IMR-90 (cell line): ENCODE measurements around the gene ADAMTSL1. TPM values are rescaled to one million over a fixed set of nuclear protein-coding genes. Genes with fewer than 3 reads are reported as not detected.

ENCODE experiments used
- ATAC-seq: fragments of 200-7000 bp; cut with Tn5 transposase; 2 replicates; pipeline ENCODE4 v1.9.1; 2020; ENCODE audit warnings: low read depth, mild to moderate bottlenecking, moderate library complexity
- BruUV-seq: library from RNA; stranded (reverse); fragments of 400-500 nt; replicated peaks from 2 replicates; lab custom pipeline; 2021; lab: Mats Ljungman, UMichigan
- CTCF ChIA-PET: fragments of 300-600 bp; formaldehyde crosslinking; extraction: SDS; loops from one replicate; lab custom pipeline; 2021; ENCODE audit warnings: antibody characterized with exemption; lab: Yijun Ruan, JAX
- POLR2A ChIA-PET: fragments of 300-600 bp; sonication (Branson Sonifier 250); formaldehyde crosslinking; loops from one replicate; lab custom pipeline; 2022; ENCODE audit warnings: antibody characterized with exemption; ENCODE audit not compliant: unreplicated experiment; lab: Charles Lee
- DNase-seq: peaks from one replicate; pipeline ENCODE4 v3.0.0; 2013
- H2AFZ ChIP-seq: replicated peaks from 2 replicates; pipeline ENCODE3; 2013; ENCODE audit warnings: low read length, mild to moderate bottlenecking; ENCODE audit not compliant: poor library complexity
- H2AK5ac ChIP-seq: 2 replicates; pipeline ENCODE4 v1.6.1; 2013; ENCODE audit warnings: low read depth, low read length, inconsistent platforms
- H2AK9ac ChIP-seq: replicated peaks from 2 replicates; pipeline ENCODE3; 2013; ENCODE audit warnings: mild to moderate bottlenecking, low read depth, low read length, moderate library complexity; ENCODE audit not compliant: poor library complexity
- H2BK120ac ChIP-seq: 2 replicates; pipeline ENCODE4 v1.6.1; 2013; ENCODE audit warnings: low read depth, low read length, inconsistent platforms
- H2BK15ac ChIP-seq: 3 replicates; pipeline ENCODE4 v1.6.1; 2013; ENCODE audit warnings: low read depth, low read length, inconsistent platforms
- H2BK20ac ChIP-seq: 2 replicates; pipeline ENCODE4 v1.6.1; 2013; ENCODE audit warnings: low read depth, mild to moderate bottlenecking, inconsistent platforms, low read length, moderate library complexity
- H2BK5ac ChIP-seq: 2 replicates; pipeline ENCODE4 v1.6.1; 2013; ENCODE audit warnings: mild to moderate bottlenecking, low read depth, low read length, inconsistent platforms; ENCODE audit not compliant: poor library complexity, severe bottlenecking
- H3K14ac ChIP-seq: replicated peaks from 2 replicates; pipeline ENCODE4 v1.6.1; 2013; ENCODE audit warnings: low read depth, low read length, inconsistent platforms
- H3K18ac ChIP-seq: 2 replicates; pipeline ENCODE4 v1.6.1; 2013; ENCODE audit warnings: low read depth, low read length, control low read depth
- H3K23ac ChIP-seq: 2 replicates; pipeline ENCODE4 v1.6.1; 2013; ENCODE audit warnings: low read depth, low read length, inconsistent platforms
- H3K27ac ChIP-seq: 2 replicates; pipeline ENCODE4 v1.5.1; 2013; ENCODE audit warnings: mild to moderate bottlenecking, control low read depth, low read length; ENCODE audit not compliant: insufficient read depth
- H3K27me3 ChIP-seq: 2 replicates; pipeline ENCODE4 v1.6.1; 2013; ENCODE audit warnings: low read length; ENCODE audit not compliant: control insufficient read depth, insufficient read depth
- H3K36me3 ChIP-seq: 2 replicates; pipeline ENCODE4 v1.6.1; 2013; ENCODE audit warnings: low read length, mixed read lengths; ENCODE audit not compliant: control insufficient read depth, insufficient read depth
- H3K4ac ChIP-seq: 2 replicates; pipeline ENCODE4 v1.6.1; 2013; ENCODE audit warnings: low read depth, low read length, inconsistent platforms
- H3K4me1 ChIP-seq: 2 replicates; pipeline ENCODE4 v1.6.1; 2013; ENCODE audit warnings: low read length, mixed read lengths; ENCODE audit not compliant: control insufficient read depth, insufficient read depth
- H3K4me2 ChIP-seq: 2 replicates; pipeline ENCODE4 v1.6.1; 2013; ENCODE audit warnings: low read depth, mild to moderate bottlenecking, control low read depth, low read length, moderate library complexity
- H3K4me3 ChIP-seq: 2 replicates; pipeline ENCODE4 v1.5.1; 2013; ENCODE audit warnings: low read depth, mild to moderate bottlenecking, control low read depth, low read length, moderate library complexity; ENCODE audit not compliant: insufficient read depth
- H3K56ac ChIP-seq: 2 replicates; pipeline ENCODE4 v1.6.1; 2013; ENCODE audit warnings: low read length, inconsistent platforms; ENCODE audit not compliant: insufficient read depth; ENCODE audit errors: extremely low read depth
- H3K79me1 ChIP-seq, 2 experiments: 2 replicates each; pipeline ENCODE4 v1.6.1; 2013; ENCODE audit warnings: low read length in 2 of 2, inconsistent platforms in 1 of 2, low read depth in 1 of 2
- H3K9ac ChIP-seq: 2 replicates; pipeline ENCODE4 v1.6.1; 2013; ENCODE audit warnings: low read depth, low read length, control low read depth
- H3K9me1 ChIP-seq: 2 replicates; pipeline ENCODE4 v1.6.1; 2013; ENCODE audit warnings: low read length, inconsistent platforms; ENCODE audit not compliant: insufficient read depth
- H3K9me3 ChIP-seq: 2 replicates; pipeline ENCODE4 v1.6.1; 2013; ENCODE audit warnings: low read length; ENCODE audit not compliant: control insufficient read depth, insufficient read depth
- H4K20me1 ChIP-seq: 2 replicates; pipeline ENCODE4 v1.6.1; 2013; ENCODE audit warnings: low read length, inconsistent platforms; ENCODE audit not compliant: insufficient read depth
- H4K5ac ChIP-seq: 2 replicates; pipeline ENCODE4 v1.6.1; 2013; ENCODE audit warnings: mild to moderate bottlenecking, low read depth, low read length, control low read depth
- H4K8ac ChIP-seq, 2 experiments: 2 replicates each; pipeline ENCODE4 v1.6.1; 2013; ENCODE audit warnings: low read depth in 2 of 2, low read length in 2 of 2, control low read depth in 1 of 2, inconsistent platforms in 1 of 2
- H4K91ac ChIP-seq: 2 replicates; pipeline ENCODE4 v1.6.1; 2013; ENCODE audit warnings: low read depth, low read length, inconsistent platforms; ENCODE audit not compliant: insufficient read depth
- ELK1 ChIP-seq: fragments of 150-350 bp; IDR thresholded peaks from 2 replicates; pipeline ENCODE4 v1.6.1; 2016; ENCODE audit warnings: low read depth, mild to moderate bottlenecking, low read length, moderate library complexity, borderline replicate concordance
- MAZ ChIP-seq: IDR thresholded peaks from 2 replicates; pipeline ENCODE4 v1.6.1; 2012; ENCODE audit warnings: low read depth, mild to moderate bottlenecking, low read length, improper control_type of control experiment, moderate library complexity, borderline replicate concordance
- MXI1 ChIP-seq: IDR thresholded peaks from 2 replicates; pipeline ENCODE4 v1.6.1; 2012; ENCODE audit warnings: low read depth, mild to moderate bottlenecking, low read length, moderate library complexity, borderline replicate concordance
- SMC3 ChIP-seq: fragments of 150-350 bp; IDR thresholded peaks from 2 replicates; pipeline ENCODE4 v1.6.1; 2016; ENCODE audit warnings: low read depth, mild to moderate bottlenecking, antibody characterized with exemption, low read length, moderate library complexity
- WGBS, 2 experiments: methylation state at CpG; one replicate each; pipeline versions ENCODE4 v1.1.5 to v1.1.7; 2013; ENCODE audit warnings: missing lambda C conversion rate in 2 of 2; ENCODE audit not compliant: insufficient read length in 1 of 2; ENCODE audit errors: extremely low coverage in 2 of 2; 5-methylcytosine and 5-hydroxymethylcytosine counted together
- dilution Hi-C: fragments of 300-500 bp; cut with HindIII; formaldehyde crosslinking; loops from one replicate; pipeline ENCODE4 v1.14.3; 2018; ENCODE audit warnings: low sequenced_read_pairs; ENCODE audit not compliant: unreplicated experiment
- in situ Hi-C: fragments of 300-500 bp; cut with MboI; formaldehyde crosslinking; loops from 3 replicates; pipeline ENCODE4 v1.14.3; 2019; ENCODE audit warnings: low sequenced_read_pairs, inconsistent platforms, mixed read lengths
- intact Hi-C: fragments of 100-400 bp; cut with micrococcal nuclease; formaldehyde crosslinking; loops from 2 replicates; pipeline ENCODE4 v1.10.0; 2022
- polyA plus RNA-seq, 3 experiments: library from polyadenylated mRNA; depleted of rRNA; stranded (reverse); fragments of >200 nt; gene quantifications; 2 replicates each; pipeline ENCODE4 v1.2.3, GENCODE V29; 2012; ENCODE audit warnings: low replicate concordance in 1 of 3
- total RNA-seq: library from RNA; depleted of rRNA; stranded (reverse); fragments of >200 nt; gene quantifications from 2 replicates; pipeline ENCODE4 v1.2.3, GENCODE V29; 2012

ADAMTSL1 gene
- total and polyA plus RNA-seq, 2 of the 4 experiments (the other 2 are of a cell fraction), result 38.2 to 62.2 TPM

GRCh38 chr9:18507151-18507550 is 33.2 kb downstream of the ADAMTSL1 start:
- DNase-seq, result no peak
- Histone ChIP-seq H3K56ac (no peak overlapping the region), H3K4me1 (no peaks in the 10 kb centered on the region; the same call in 1 of the 2 replicates), H3K4me3 (no peak overlapping the region), H3K27me3 (no peaks in the 10 kb centered on the region), H3K9me3 (peaks cover 4% of the 10 kb centered on the region), H4K5ac (no peak overlapping the region), H4K20me1 (no peaks in the 10 kb centered on the region), H2BK120ac (no peak overlapping the region), H3K23ac (no peak overlapping the region), H3K4ac (no peak overlapping the region), H3K18ac (no peak overlapping the region), H3K14ac (no peak overlapping the region), H3K9ac (no peak overlapping the region), H3K9me1 (no peaks in the 10 kb centered on the region), H3K4me2 (no peak overlapping the region), H2AK9ac (no peak overlapping the region), H2BK5ac (no peak overlapping the region), H2BK15ac (no peak overlapping the region), H2BK20ac (no peak overlapping the region), H4K8ac (no peak overlapping the region), H2AK5ac (no peak overlapping the region), H4K91ac (no peak overlapping the region), H2AFZ (no peak overlapping the region), H3K79me1 (no peaks in the 10 kb centered on the region; a peak in 1 of 4 replicates), H3K27ac (no peak overlapping the region), H3K36me3 (no peaks in the 10 kb centered on the region)
- no peak for ATAC-seq
- no TSS peak for BruUV-seq
- no peak for TF ChIP-seq ELK1
- TF ChIP-seq SMC3, result no peak
- TF ChIP-seq MAZ, result no peak
- TF ChIP-seq MXI1, result no peak
- in situ Hi-C loops (no loop called here), dilution Hi-C loops (no loop called here), intact Hi-C loops (no loop called here)
- no CpG with 5 or more reads among the region's 1 CpG for WGBS, 2 experiments
- ChIA-PET POLR2A (no interaction called here), CTCF (no interaction called here)
